ENCODE data around the gene C1QTNF8.
A peak's percentile ranks its signal among the peaks of the same experiment; 100 is the strongest.

DNA sequence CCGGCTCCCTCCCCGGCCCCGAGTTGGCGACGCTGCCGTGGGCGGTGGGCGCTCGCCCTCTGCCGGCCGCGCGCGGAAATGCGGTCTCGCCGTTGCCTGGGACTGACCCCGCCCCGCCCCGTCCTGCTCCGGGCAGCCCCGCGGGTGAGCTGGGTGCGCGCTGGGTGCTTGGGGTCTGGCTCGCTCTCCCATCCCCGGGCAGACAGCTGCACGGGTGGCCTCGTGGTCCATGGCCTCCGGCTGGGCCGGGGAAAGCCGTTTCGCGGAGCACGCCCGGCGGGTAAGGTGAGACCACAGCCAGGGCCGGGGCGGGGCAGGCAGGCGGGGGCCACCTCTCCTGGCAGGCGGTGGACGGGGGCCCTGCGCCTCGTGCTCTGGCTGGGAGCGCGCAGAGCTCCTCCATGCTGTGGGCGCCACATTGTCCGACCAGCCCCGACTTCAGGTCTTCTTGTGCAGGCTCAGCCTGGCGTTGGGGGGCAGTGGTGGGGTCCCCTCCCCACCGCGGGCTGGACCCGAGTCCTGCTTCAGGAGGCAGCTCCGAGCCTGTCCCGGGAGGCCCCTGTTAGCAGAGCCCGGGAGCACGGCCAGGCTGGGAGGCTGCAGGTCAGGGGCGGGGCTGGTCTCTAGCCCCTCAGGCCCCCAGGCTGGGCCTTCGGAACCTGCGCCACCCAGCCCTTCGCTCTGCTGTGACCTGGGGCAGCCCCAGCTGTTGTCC is 7.0 kb upstream of the C1QTNF8 start:
- TF ChIP-seq, protein P1, sequence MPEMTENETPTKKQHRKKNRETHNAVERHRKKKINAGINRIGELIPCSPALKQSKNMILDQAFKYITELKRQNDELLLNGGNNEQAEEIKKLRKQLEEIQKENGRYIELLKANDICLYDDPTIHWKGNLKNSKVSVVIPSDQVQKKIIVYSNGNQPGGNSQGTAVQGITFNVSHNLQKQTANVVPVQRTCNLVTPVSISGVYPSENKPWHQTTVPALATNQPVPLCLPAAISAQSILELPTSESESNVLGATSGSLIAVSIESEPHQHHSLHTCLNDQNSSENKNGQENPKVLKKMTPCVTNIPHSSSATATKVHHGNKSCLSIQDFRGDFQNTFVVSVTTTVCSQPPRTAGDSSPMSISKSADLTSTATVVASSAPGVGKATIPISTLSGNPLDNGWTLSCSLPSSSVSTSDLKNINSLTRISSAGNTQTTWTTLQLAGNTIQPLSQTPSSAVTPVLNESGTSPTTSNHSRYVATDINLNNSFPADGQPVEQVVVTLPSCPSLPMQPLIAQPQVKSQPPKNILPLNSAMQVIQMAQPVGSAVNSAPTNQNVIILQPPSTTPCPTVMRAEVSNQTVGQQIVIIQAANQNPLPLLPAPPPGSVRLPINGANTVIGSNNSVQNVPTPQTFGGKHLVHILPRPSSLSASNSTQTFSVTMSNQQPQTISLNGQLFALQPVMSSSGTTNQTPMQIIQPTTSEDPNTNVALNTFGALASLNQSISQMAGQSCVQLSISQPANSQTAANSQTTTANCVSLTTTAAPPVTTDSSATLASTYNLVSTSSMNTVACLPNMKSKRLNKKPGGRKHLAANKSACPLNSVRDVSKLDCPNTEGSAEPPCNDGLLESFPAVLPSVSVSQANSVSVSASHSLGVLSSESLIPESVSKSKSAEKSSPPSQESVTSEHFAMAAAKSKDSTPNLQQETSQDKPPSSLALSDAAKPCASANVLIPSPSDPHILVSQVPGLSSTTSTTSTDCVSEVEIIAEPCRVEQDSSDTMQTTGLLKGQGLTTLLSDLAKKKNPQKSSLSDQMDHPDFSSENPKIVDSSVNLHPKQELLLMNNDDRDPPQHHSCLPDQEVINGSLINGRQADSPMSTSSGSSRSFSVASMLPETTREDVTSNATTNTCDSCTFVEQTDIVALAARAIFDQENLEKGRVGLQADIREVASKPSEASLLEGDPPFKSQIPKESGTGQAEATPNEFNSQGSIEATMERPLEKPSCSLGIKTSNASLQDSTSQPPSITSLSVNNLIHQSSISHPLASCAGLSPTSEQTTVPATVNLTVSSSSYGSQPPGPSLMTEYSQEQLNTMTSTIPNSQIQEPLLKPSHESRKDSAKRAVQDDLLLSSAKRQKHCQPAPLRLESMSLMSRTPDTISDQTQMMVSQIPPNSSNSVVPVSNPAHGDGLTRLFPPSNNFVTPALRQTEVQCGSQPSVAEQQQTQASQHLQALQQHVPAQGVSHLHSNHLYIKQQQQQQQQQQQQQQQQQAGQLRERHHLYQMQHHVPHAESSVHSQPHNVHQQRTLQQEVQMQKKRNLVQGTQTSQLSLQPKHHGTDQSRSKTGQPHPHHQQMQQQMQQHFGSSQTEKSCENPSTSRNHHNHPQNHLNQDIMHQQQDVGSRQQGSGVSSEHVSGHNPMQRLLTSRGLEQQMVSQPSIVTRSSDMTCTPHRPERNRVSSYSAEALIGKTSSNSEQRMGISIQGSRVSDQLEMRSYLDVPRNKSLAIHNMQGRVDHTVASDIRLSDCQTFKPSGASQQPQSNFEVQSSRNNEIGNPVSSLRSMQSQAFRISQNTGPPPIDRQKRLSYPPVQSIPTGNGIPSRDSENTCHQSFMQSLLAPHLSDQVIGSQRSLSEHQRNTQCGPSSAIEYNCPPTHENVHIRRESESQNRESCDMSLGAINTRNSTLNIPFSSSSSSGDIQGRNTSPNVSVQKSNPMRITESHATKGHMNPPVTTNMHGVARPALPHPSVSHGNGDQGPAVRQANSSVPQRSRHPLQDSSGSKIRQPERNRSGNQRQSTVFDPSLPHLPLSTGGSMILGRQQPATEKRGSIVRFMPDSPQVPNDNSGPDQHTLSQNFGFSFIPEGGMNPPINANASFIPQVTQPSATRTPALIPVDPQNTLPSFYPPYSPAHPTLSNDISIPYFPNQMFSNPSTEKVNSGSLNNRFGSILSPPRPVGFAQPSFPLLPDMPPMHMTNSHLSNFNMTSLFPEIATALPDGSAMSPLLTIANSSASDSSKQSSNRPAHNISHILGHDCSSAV (CRISPR knock-in tag; IDR thresholded peaks at IDR 0.05; ENCODE audit: borderline replicate concordance): no peak
- TF ChIP-seq ZNF552 (CRISPR knock-in tag; IDR thresholded peaks at IDR 0.05; ENCODE audit: borderline replicate concordance) (no peak), TARDBP (CRISPR knock-in tag; IDR thresholded peaks at IDR 0.05) (no peak), KAT7 (CRISPR knock-in tag; IDR thresholded peaks at IDR 0.05; ENCODE audit: borderline replicate concordance) (no peak), ZNF256 (CRISPR knock-in tag; conservative IDR thresholded peaks at IDR 0.05) (no peak)
- TF ChIP-seq, protein P2, sequence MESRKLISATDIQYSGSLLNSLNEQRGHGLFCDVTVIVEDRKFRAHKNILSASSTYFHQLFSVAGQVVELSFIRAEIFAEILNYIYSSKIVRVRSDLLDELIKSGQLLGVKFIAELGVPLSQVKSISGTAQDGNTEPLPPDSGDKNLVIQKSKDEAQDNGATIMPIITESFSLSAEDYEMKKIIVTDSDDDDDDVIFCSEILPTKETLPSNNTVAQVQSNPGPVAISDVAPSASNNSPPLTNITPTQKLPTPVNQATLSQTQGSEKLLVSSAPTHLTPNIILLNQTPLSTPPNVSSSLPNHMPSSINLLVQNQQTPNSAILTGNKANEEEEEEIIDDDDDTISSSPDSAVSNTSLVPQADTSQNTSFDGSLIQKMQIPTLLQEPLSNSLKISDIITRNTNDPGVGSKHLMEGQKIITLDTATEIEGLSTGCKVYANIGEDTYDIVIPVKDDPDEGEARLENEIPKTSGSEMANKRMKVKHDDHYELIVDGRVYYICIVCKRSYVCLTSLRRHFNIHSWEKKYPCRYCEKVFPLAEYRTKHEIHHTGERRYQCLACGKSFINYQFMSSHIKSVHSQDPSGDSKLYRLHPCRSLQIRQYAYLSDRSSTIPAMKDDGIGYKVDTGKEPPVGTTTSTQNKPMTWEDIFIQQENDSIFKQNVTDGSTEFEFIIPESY (CRISPR knock-in tag; IDR thresholded peaks at IDR 0.05): no peak
- TF ChIP-seq, protein P3, sequence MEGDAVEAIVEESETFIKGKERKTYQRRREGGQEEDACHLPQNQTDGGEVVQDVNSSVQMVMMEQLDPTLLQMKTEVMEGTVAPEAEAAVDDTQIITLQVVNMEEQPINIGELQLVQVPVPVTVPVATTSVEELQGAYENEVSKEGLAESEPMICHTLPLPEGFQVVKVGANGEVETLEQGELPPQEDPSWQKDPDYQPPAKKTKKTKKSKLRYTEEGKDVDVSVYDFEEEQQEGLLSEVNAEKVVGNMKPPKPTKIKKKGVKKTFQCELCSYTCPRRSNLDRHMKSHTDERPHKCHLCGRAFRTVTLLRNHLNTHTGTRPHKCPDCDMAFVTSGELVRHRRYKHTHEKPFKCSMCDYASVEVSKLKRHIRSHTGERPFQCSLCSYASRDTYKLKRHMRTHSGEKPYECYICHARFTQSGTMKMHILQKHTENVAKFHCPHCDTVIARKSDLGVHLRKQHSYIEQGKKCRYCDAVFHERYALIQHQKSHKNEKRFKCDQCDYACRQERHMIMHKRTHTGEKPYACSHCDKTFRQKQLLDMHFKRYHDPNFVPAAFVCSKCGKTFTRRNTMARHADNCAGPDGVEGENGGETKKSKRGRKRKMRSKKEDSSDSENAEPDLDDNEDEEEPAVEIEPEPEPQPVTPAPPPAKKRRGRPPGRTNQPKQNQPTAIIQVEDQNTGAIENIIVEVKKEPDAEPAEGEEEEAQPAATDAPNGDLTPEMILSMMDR (CRISPR knock-in tag; IDR thresholded peaks at IDR 0.05): peak; percentile 77
